ENCODE data around the gene RBMS1. TPM values are rescaled to one million over a fixed set of nuclear protein-coding genes. Genes with fewer than 3 reads are reported as not detected.

Gene RBMS1
- total and polyA plus RNA-seq, 2 experiments from 2014 or later, result 55.5 to 94.8 TPM

GRCh38 chr2:160241251-160242137 is 252.1 kb downstream of the RBMS1 start:
- DNase-seq (ENCODE audit: low spot score) (no peak), ATAC-seq (no peak)
- Histone ChIP-seq H3K4me2 (no peak overlapping the region), H3F3A (replicated peaks; ENCODE audit: low read depth) (no peaks in the 10 kb centered on the region), H2AFZ (no peak overlapping the region), H3K36me3 (ENCODE audit: insufficient read depth) (no peaks in the 10 kb centered on the region), H3K27ac (ENCODE audit: low read depth) (no peak overlapping the region), H3K4me3 (no peak overlapping the region), H3K4me1 (ENCODE audit: insufficient read depth) (no peaks in the 10 kb centered on the region), H3K9me2 (ENCODE audit: insufficient read depth) (0 out of 2 replicates have a peak, but pooled peaks cover 3% of the 10 kb centered on the region), H3K79me2 (replicated peaks; ENCODE audit: insufficient read depth) (no peaks in the 10 kb centered on the region), H3K27me3 (ENCODE audit: insufficient read depth) (no peaks in the 10 kb centered on the region), H4K20me1 (replicated peaks; ENCODE audit: insufficient read depth) (no peaks in the 10 kb centered on the region)
- Mint-ChIP-seq H3K27ac (no peak overlapping the region), H3K9me3 (no peaks in the 10 kb centered on the region), H3K4me3 (no peak overlapping the region), H3K36me3 (ENCODE audit: low read depth) (no peaks in the 10 kb centered on the region), H3K4me1 (peaks cover 6% of the 10 kb centered on the region; the same call in 2 of the 3 replicates), H3K27me3 (ENCODE audit: insufficient read depth, low read depth, poor library complexity) (peaks cover 3% of the 10 kb centered on the region)
- TF ChIP-seq STAT1 (IDR thresholded peaks at IDR 0.05; ENCODE audit: unreplicated experiment) (no peak), EZH2phosphoT487 (IDR thresholded peaks at IDR 0.05; ENCODE audit: unreplicated experiment) (no peak), ETS1 (IDR thresholded peaks at IDR 0.05) (no peak), NANOG (IDR thresholded peaks at IDR 0.05; ENCODE audit: borderline replicate concordance) (no peak), ZNF114 (CRISPR knock-in tag; IDR thresholded peaks at IDR 0.05) (no peak)

GRCh38 chr2:160239436-160239835 is 254.2 kb downstream of the RBMS1 start:
- no peak for ATAC-seq
- Mint-ChIP-seq H3K27me3 (ENCODE audit: insufficient read depth, low read depth, poor library complexity) (peaks cover 5% of the 10 kb centered on the region), H3K27ac (no peak overlapping the region), H3K4me1 (peaks cover 6% of the 10 kb centered on the region; the same call in 2 of the 3 replicates), H3K4me3 (no peak overlapping the region), H3K9me3 (no peaks in the 10 kb centered on the region), H3K36me3 (ENCODE audit: low read depth) (no peaks in the 10 kb centered on the region)
- H3K9me2 ChIP-seq (ENCODE audit: insufficient read depth), result 0 out of 2 replicates have a peak, but pooled peaks cover 3% of the 10 kb centered on the region
- no peak overlapping the region for H3K4me2 ChIP-seq
- H3K4me3 ChIP-seq, result no peak overlapping the region
- H3F3A ChIP-seq (replicated peaks; ENCODE audit: low read depth), result no peaks in the 10 kb centered on the region
- H3K27ac ChIP-seq (ENCODE audit: low read depth), result no peak overlapping the region
- DNase-seq (ENCODE audit: low spot score), result no peak
- no peak overlapping the region for H2AFZ ChIP-seq
- TF ChIP-seq, protein P1, sequence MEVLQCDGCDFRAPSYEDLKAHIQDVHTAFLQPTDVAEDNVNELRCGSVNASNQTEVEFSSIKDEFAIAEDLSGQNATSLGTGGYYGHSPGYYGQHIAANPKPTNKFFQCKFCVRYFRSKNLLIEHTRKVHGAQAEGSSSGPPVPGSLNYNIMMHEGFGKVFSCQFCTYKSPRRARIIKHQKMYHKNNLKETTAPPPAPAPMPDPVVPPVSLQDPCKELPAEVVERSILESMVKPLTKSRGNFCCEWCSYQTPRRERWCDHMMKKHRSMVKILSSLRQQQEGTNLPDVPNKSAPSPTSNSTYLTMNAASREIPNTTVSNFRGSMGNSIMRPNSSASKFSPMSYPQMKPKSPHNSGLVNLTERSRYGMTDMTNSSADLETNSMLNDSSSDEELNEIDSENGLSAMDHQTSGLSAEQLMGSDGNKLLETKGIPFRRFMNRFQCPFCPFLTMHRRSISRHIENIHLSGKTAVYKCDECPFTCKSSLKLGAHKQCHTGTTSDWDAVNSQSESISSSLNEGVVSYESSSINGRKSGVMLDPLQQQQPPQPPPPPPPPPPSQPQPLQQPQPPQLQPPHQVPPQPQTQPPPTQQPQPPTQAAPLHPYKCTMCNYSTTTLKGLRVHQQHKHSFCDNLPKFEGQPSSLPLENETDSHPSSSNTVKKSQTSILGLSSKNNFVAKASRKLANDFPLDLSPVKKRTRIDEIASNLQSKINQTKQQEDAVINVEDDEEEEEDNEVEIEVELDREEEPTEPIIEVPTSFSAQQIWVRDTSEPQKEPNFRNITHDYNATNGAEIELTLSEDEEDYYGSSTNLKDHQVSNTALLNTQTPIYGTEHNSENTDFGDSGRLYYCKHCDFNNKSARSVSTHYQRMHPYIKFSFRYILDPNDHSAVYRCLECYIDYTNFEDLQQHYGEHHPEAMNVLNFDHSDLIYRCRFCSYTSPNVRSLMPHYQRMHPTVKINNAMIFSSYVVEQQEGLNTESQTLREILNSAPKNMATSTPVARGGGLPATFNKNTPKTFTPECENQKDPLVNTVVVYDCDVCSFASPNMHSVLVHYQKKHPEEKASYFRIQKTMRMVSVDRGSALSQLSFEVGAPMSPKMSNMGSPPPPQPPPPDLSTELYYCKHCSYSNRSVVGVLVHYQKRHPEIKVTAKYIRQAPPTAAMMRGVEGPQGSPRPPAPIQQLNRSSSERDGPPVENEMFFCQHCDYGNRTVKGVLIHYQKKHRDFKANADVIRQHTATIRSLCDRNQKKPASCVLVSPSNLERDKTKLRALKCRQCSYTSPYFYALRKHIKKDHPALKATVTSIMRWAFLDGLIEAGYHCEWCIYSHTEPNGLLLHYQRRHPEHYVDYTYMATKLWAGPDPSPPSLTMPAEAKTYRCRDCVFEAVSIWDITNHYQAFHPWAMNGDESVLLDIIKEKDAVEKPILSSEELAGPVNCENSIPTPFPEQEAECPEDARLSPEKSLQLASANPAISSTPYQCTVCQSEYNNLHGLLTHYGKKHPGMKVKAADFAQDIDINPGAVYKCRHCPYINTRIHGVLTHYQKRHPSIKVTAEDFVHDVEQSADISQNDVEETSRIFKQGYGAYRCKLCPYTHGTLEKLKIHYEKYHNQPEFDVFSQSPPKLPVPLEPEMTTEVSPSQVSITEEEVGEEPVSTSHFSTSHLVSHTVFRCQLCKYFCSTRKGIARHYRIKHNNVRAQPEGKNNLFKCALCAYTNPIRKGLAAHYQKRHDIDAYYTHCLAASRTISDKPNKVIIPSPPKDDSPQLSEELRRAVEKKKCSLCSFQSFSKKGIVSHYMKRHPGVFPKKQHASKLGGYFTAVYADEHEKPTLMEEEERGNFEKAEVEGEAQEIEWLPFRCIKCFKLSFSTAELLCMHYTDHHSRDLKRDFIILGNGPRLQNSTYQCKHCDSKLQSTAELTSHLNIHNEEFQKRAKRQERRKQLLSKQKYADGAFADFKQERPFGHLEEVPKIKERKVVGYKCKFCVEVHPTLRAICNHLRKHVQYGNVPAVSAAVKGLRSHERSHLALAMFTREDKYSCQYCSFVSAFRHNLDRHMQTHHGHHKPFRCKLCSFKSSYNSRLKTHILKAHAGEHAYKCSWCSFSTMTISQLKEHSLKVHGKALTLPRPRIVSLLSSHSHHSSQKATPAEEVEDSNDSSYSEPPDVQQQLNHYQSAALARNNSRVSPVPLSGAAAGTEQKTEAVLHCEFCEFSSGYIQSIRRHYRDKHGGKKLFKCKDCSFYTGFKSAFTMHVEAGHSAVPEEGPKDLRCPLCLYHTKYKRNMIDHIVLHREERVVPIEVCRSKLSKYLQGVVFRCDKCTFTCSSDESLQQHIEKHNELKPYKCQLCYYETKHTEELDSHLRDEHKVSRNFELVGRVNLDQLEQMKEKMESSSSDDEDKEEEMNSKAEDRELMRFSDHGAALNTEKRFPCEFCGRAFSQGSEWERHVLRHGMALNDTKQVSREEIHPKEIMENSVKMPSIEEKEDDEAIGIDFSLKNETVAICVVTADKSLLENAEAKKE (CRISPR knock-in tag; IDR thresholded peaks at IDR 0.05), result no peak
- no peak for TF ChIP-seq CREB1 (CRISPR knock-in tag; IDR thresholded peaks at IDR 0.05; ENCODE audit: low read depth)
- no peak for TF ChIP-seq JUNB (IDR thresholded peaks at IDR 0.05; ENCODE audit: unreplicated experiment)
- TF ChIP-seq ZNF331 (CRISPR knock-in tag; IDR thresholded peaks at IDR 0.05; ENCODE audit: low read depth), result no peak
- TF ChIP-seq NANOG (IDR thresholded peaks at IDR 0.05; ENCODE audit: borderline replicate concordance), result no peak
- TF ChIP-seq ETS1 (IDR thresholded peaks at IDR 0.05), result no peak
- TF ChIP-seq ZNF114 (CRISPR knock-in tag; IDR thresholded peaks at IDR 0.05), result no peak
- H3K4me1 ChIP-seq (ENCODE audit: insufficient read depth), result no peaks in the 10 kb centered on the region
- H3K27me3 ChIP-seq (ENCODE audit: insufficient read depth), result no peaks in the 10 kb centered on the region
- no peaks in the 10 kb centered on the region for H3K36me3 ChIP-seq (ENCODE audit: insufficient read depth)
- no peaks in the 10 kb centered on the region for H3K79me2 ChIP-seq (replicated peaks; ENCODE audit: insufficient read depth)
- no peaks in the 10 kb centered on the region for H4K20me1 ChIP-seq (replicated peaks; ENCODE audit: insufficient read depth)

All from GM23338 (cell line).